H1 (cell line): ENCODE measurements around the gene JMJD7. TPM values are rescaled to one million over a fixed set of nuclear protein-coding genes. Genes with fewer than 3 reads are reported as not detected.

Experiments used
- BACH1 ChIP-seq: IDR thresholded peaks from 2 replicates; pipeline ENCODE4 v1.6.1; 2012; ENCODE audit warnings: low read length, improper control_type of control experiment
- RAD21 ChIP-seq, 2 experiments: IDR thresholded peaks in 1 of 2; conservative IDR thresholded peaks in 1 of 2; 2 replicates each; pipeline ENCODE4 v1.6.1; 2011; ENCODE audit warnings: low read depth in 2 of 2, low read length in 2 of 2, improper control_type of control experiment in 1 of 2, inconsistent platforms in 1 of 2, mild to moderate bottlenecking in 1 of 2, moderate library complexity in 1 of 2
- polyA plus RNA-seq, 7 experiments: library from polyadenylated mRNA; depleted of rRNA in 3 of 7; stranded (reverse) in 5 of 7; unstranded in 2 of 7; fragments of >200 nt in 5 of 7; fragments of 200-250 nt in 2 of 7; gene quantifications; 1 replicate in 5 of 7; 2 replicates in 1 of 7; 4 replicates in 1 of 7; pipeline versions ENCODE4 v1.2.1 to v1.2.3, GENCODE V29; 2011 to 2013; ENCODE audit warnings: missing spikeins in 2 of 7, mixed read lengths in 2 of 7
- total RNA-seq: library from RNA; stranded (reverse); fragmentation: NEBNext Ultra II Directional; extraction: Animal tissue kit (Norgen Biotek cat#: 25700); gene quantifications from 2 replicates; pipeline ENCODE4 v1.2.1, GENCODE V29; 2021

Gene JMJD7
- total and polyA plus RNA-seq, 2 of the 8 experiments (the other 6 are each of a cell fraction or from before 2014, with no cell fraction given): 15.0 to 20.0 TPM

- TF ChIP-seq BACH1 (no peak), RAD21 (IDR thresholded peaks at IDR 0.05 in 1 of 2, conservative IDR thresholded peaks at IDR 0.05 in 1 of 2; ENCODE audit: low read depth in 2 of 2, low read length in 2 of 2) (no peak)
These were observed 46.8 kb downstream of the JMJD7 start (continued) for GRCh38 chr15:41874736-41875135.
